HEK293 (cell line): ENCODE results near the gene OR8J3.

Experiments used
- CTCF ChIA-PET: fragments of 350-600 bp; formaldehyde crosslinking; extraction: SDS; loops from one replicate; lab custom pipeline; 2021; ENCODE audit warnings: antibody characterized with exemption; lab: Yijun Ruan, JAX
- POLR2A ChIA-PET: fragments of 300-600 bp; formaldehyde crosslinking; extraction: SDS; loops from one replicate; lab custom pipeline; 2020; ENCODE audit warnings: antibody characterized with exemption, inconsistent platforms; lab: Yijun Ruan, JAX
- H3K27ac ChIP-seq: fragments of 200-500 bp; sonication (Bioruptor generic); 2 replicates; pipeline ENCODE4 v1.5.1; 2014; ENCODE audit warnings: low read depth, low read length, control low read depth, inconsistent platforms; ENCODE audit errors: extremely low read depth
- H3K36me3 ChIP-seq, 2 experiments: fragments of 200-500 bp in 1 of 2; sonication (Bioruptor generic) in 1 of 2; 1 replicate in 1 of 2; 2 replicates in 1 of 2; pipeline ENCODE4 v1.5.1; 2014 to 2017; ENCODE audit warnings: inconsistent platforms in 2 of 2, low read length in 2 of 2; ENCODE audit not compliant: control insufficient read depth in 2 of 2, insufficient read depth in 1 of 2
- H3K4me1 ChIP-seq: fragments of 200-500 bp; sonication (Bioruptor generic); 2 replicates; pipeline ENCODE4 v1.5.1; 2014; ENCODE audit warnings: mild to moderate bottlenecking, low read length, inconsistent platforms; ENCODE audit not compliant: control insufficient read depth, insufficient read depth
- H3K4me3 ChIP-seq: 2 replicates; pipeline ENCODE4 v1.5.1; 2011; ENCODE audit warnings: low read depth, mild to moderate bottlenecking, control low read depth, low read length, moderate library complexity
- H3K9me3 ChIP-seq: fragments of 200-500 bp; sonication (Bioruptor generic); 2 replicates; pipeline ENCODE4 v1.5.1; 2014; ENCODE audit warnings: low read depth, low read length, inconsistent platforms; ENCODE audit not compliant: control insufficient read depth, insufficient read depth
- PRDM1 ChIP-seq: fragments of 450-650 bp; formaldehyde crosslinking; IDR thresholded peaks from 2 replicates; pipeline ENCODE4; 2016; ENCODE audit warnings: missing biosample characterization, missing genetic modification characterization
- PRDM6 ChIP-seq: fragments of 450-650 bp; formaldehyde crosslinking; IDR thresholded peaks from 2 replicates; pipeline ENCODE4 v1.5.1; 2017; ENCODE audit warnings: missing biosample characterization, missing genetic modification characterization
- TRIM28 ChIP-seq: IDR thresholded peaks from 2 replicates; pipeline ENCODE4 v1.6.1; 2011; ENCODE audit warnings: low read length, control low read depth, borderline replicate concordance
- ZBTB11 ChIP-seq: fragments of 450-650 bp; formaldehyde crosslinking; conservative IDR thresholded peaks from 2 replicates; pipeline ENCODE4 v1.5.1; 2016; ENCODE audit warnings: low read depth, missing biosample characterization, missing genetic modification characterization
- ZIC2 ChIP-seq: fragments of 450-650 bp; formaldehyde crosslinking; IDR thresholded peaks from 2 replicates; pipeline ENCODE4 v1.5.1; 2016; ENCODE audit warnings: missing biosample characterization, missing genetic modification characterization
- ZNF133 ChIP-seq: fragments of 450-650 bp; formaldehyde crosslinking; IDR thresholded peaks from 2 replicates; pipeline ENCODE4 v1.5.1; 2016; ENCODE audit warnings: missing biosample characterization, missing genetic modification characterization
- ZNF155 ChIP-seq: fragments of 450-650 bp; formaldehyde crosslinking; IDR thresholded peaks from 2 replicates; pipeline ENCODE4 v1.5.1; 2016; ENCODE audit warnings: missing biosample characterization, missing genetic modification characterization
- ZNF292 ChIP-seq: fragments of 450-650 bp; formaldehyde crosslinking; IDR thresholded peaks from 2 replicates; pipeline ENCODE4 v1.5.1; 2016; ENCODE audit warnings: low read depth, missing biosample characterization, missing genetic modification characterization, borderline replicate concordance
- ZNF426 ChIP-seq: fragments of 450-650 bp; formaldehyde crosslinking; IDR thresholded peaks from 2 replicates; pipeline ENCODE4 v1.5.1; 2017; ENCODE audit warnings: missing biosample characterization, missing genetic modification characterization, mild to moderate bottlenecking, inconsistent platforms, moderate library complexity
- ZNF529 ChIP-seq: fragments of 450-650 bp; formaldehyde crosslinking; IDR thresholded peaks from 2 replicates; pipeline ENCODE4 v1.5.1; 2017; ENCODE audit warnings: missing genetic modification characterization, missing biosample characterization; ENCODE audit not compliant: insufficient replicate concordance
- ZNF549 ChIP-seq: fragments of 450-650 bp; IDR thresholded peaks from 2 replicates; pipeline ENCODE4 v1.5.1; 2018; ENCODE audit warnings: missing biosample characterization, missing genetic modification characterization, mild to moderate bottlenecking, inconsistent platforms, moderate library complexity
- ZNF558 ChIP-seq: fragments of 450-650 bp; formaldehyde crosslinking; IDR thresholded peaks from 2 replicates; pipeline ENCODE4 v1.5.1; 2016; ENCODE audit warnings: missing biosample characterization, missing genetic modification characterization
- ZNF610 ChIP-seq: fragments of 450-650 bp; formaldehyde crosslinking; IDR thresholded peaks from 2 replicates; pipeline ENCODE4 v1.5.1; 2016; ENCODE audit warnings: missing biosample characterization, missing genetic modification characterization, borderline replicate concordance
- ZNF645 ChIP-seq: fragments of 450-650 bp; formaldehyde crosslinking; IDR thresholded peaks from 2 replicates; pipeline ENCODE4; 2016; ENCODE audit warnings: missing biosample characterization, missing genetic modification characterization
- ZNF701 ChIP-seq: fragments of 450-650 bp; formaldehyde crosslinking; IDR thresholded peaks from 2 replicates; pipeline ENCODE4 v1.5.1; 2016; ENCODE audit warnings: missing biosample characterization, missing genetic modification characterization
- ZXDB ChIP-seq: fragments of 450-650 bp; formaldehyde crosslinking; IDR thresholded peaks from 2 replicates; pipeline ENCODE4 v1.5.1; 2016; ENCODE audit warnings: missing biosample characterization, missing genetic modification characterization
- TF ChIP-seq, protein P1 (sequence below): fragments of 450-650 bp; formaldehyde crosslinking; IDR thresholded peaks from 2 replicates; pipeline ENCODE4 v1.5.1; 2016; ENCODE audit warnings: missing biosample characterization, missing genetic modification characterization
- TF ChIP-seq, protein P2 (sequence below): fragments of 450-650 bp; formaldehyde crosslinking; IDR thresholded peaks from 2 replicates; pipeline ENCODE4 v1.5.1; 2016; ENCODE audit warnings: missing biosample characterization, missing genetic modification characterization
- TF ChIP-seq, protein P3 (sequence below): fragments of 450-650 bp; formaldehyde crosslinking; IDR thresholded peaks from 2 replicates; pipeline ENCODE4 v1.5.1; 2016; ENCODE audit warnings: missing biosample characterization, missing genetic modification characterization
- TF ChIP-seq, protein P4 (sequence below): fragments of 450-650 bp; formaldehyde crosslinking; IDR thresholded peaks from 2 replicates; pipeline ENCODE4 v1.5.1; 2016; ENCODE audit warnings: missing biosample characterization, missing genetic modification characterization, low read depth

OR8J3 gene

GRCh38 chr11:56188602-56189001 is 48.6 kb upstream of the OR8J3 start:
- POLR2A ChIA-PET: no interaction called here
- Histone ChIP-seq H3K36me3 (no peaks in the 10 kb centered on the region), H3K4me3 (no peak overlapping the region)
- TF ChIP-seq ZNF558 (tag by site-specific recombination) (no peak), ZNF549 (tag by site-specific recombination) (no peak), ZNF701 (tag by site-specific recombination) (no peak), TRIM28 (no peak), ZNF426 (tag by site-specific recombination) (no peak), ZNF529 (tag by site-specific recombination) (no peak), ZIC2 (no peak), ZNF645 (no peak), ZXDB (tag by site-specific recombination) (no peak), PRDM6 (tag by site-specific recombination) (no peak), ZBTB11 (no peak), ZNF155 (tag by site-specific recombination) (no peak), ZNF610 (tag by site-specific recombination) (no peak), ZNF133 (no peak), PRDM1 (tag by site-specific recombination) (no peak), ZNF292 (tag by site-specific recombination) (no peak)
- TF ChIP-seq, protein P1, sequence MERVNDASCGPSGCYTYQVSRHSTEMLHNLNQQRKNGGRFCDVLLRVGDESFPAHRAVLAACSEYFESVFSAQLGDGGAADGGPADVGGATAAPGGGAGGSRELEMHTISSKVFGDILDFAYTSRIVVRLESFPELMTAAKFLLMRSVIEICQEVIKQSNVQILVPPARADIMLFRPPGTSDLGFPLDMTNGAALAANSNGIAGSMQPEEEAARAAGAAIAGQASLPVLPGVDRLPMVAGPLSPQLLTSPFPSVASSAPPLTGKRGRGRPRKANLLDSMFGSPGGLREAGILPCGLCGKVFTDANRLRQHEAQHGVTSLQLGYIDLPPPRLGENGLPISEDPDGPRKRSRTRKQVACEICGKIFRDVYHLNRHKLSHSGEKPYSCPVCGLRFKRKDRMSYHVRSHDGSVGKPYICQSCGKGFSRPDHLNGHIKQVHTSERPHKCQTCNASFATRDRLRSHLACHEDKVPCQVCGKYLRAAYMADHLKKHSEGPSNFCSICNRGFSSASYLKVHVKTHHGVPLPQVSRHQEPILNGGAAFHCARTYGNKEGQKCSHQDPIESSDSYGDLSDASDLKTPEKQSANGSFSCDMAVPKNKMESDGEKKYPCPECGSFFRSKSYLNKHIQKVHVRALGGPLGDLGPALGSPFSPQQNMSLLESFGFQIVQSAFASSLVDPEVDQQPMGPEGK (tag by site-specific recombination): no peak
- TF ChIP-seq, protein P2, sequence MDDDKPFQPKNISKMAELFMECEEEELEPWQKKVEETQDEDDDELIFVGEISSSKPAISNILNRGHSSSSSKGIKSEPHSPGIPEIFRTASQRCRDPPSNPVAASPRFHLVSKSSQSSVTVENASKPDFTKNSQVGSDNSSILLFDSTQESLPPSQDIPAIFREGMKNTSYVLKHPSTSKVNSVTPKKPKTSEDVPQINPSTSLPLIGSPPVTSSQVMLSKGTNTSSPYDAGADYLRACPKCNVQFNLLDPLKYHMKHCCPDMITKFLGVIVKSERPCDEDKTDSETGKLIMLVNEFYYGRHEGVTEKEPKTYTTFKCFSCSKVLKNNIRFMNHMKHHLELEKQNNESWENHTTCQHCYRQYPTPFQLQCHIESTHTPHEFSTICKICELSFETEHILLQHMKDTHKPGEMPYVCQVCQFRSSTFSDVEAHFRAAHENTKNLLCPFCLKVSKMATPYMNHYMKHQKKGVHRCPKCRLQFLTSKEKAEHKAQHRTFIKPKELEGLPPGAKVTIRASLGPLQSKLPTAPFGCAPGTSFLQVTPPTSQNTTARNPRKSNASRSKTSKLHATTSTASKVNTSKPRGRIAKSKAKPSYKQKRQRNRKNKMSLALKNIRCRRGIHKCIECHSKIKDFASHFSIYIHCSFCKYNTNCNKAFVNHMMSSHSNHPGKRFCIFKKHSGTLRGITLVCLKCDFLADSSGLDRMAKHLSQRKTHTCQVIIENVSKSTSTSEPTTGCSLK (tag by site-specific recombination): no peak
- TF ChIP-seq, protein P3, sequence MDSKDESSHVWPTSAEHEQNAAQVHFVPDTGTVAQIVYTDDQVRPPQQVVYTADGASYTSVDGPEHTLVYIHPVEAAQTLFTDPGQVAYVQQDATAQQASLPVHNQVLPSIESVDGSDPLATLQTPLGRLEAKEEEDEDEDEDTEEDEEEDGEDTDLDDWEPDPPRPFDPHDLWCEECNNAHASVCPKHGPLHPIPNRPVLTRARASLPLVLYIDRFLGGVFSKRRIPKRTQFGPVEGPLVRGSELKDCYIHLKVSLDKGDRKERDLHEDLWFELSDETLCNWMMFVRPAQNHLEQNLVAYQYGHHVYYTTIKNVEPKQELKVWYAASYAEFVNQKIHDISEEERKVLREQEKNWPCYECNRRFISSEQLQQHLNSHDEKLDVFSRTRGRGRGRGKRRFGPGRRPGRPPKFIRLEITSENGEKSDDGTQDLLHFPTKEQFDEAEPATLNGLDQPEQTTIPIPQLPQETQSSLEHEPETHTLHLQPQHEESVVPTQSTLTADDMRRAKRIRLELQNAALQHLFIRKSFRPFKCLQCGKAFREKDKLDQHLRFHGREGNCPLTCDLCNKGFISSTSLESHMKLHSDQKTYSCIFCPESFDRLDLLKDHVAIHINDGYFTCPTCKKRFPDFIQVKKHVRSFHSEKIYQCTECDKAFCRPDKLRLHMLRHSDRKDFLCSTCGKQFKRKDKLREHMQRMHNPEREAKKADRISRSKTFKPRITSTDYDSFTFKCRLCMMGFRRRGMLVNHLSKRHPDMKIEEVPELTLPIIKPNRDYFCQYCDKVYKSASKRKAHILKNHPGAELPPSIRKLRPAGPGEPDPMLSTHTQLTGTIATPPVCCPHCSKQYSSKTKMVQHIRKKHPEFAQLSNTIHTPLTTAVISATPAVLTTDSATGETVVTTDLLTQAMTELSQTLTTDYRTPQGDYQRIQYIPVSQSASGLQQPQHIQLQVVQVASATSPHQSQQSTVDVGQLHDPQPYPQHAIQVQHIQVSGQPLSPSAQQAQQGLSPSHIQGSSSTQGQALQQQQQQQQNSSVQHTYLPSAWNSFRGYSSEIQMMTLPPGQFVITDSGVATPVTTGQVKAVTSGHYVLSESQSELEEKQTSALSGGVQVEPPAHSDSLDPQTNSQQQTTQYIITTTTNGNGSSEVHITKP (tag by site-specific recombination): no peak
- TF ChIP-seq, protein P4, sequence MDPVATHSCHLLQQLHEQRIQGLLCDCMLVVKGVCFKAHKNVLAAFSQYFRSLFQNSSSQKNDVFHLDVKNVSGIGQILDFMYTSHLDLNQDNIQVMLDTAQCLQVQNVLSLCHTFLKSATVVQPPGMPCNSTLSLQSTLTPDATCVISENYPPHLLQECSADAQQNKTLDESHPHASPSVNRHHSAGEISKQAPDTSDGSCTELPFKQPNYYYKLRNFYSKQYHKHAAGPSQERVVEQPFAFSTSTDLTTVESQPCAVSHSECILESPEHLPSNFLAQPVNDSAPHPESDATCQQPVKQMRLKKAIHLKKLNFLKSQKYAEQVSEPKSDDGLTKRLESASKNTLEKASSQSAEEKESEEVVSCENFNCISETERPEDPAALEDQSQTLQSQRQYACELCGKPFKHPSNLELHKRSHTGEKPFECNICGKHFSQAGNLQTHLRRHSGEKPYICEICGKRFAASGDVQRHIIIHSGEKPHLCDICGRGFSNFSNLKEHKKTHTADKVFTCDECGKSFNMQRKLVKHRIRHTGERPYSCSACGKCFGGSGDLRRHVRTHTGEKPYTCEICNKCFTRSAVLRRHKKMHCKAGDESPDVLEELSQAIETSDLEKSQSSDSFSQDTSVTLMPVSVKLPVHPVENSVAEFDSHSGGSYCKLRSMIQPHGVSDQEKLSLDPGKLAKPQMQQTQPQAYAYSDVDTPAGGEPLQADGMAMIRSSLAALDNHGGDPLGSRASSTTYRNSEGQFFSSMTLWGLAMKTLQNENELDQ: no peak
- TF ChIP-seq, all 188 proteins: peak for 0
- H3K4me1 ChIP-seq: no peaks in the 10 kb centered on the region
- CTCF ChIA-PET: no interaction called here
- H3K9me3 ChIP-seq: no peaks in the 10 kb centered on the region
- H3K27ac ChIP-seq: no peak overlapping the region
